ENCODE data around the gene HHATL. TPM values are rescaled to one million over a fixed set of nuclear protein-coding genes. Genes with fewer than 3 reads are reported as not detected.

HHATL gene
- total RNA-seq, 3 donors from 2014 or later (not counting 1 experiment from before 2014, with no cell fraction given): not detected

DNA sequence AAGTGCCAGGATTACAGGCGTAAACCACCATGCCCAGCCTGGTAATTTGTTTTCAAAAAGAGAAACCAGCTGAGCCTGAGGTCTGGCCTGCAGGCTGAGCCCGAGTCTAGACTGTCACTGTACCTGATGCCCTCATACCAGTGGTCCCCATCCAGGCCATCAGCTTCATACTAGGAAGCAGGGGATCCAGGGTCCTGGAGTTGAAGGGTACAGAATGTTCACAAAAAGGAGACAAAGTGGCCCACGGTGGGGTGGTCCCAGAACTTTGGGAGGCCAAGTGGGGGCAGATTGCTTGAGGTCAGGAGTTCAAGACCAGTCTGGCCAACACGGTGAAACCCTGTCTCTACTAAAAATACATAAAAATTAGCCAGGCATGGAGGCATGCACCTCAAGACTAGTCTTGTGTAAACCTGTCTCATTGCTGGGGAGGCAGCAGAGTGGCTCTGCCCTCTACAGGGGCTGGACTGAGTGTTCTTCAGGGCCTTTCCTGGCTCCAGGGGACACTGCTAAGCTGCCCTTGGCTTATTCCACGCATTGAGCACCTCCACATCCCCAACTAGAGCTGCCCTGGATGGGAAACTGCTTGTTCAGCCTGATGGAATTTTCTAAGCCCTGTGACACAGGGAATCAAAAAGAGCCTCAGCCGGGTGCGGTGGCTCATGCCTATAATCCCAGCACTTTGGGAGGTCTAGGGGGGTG, 7.9 kb upstream of the HHATL start:
- Mint-ChIP-seq H3K9me3 (no peaks in the 10 kb centered on the region), H3K4me1 (no peaks in the 10 kb centered on the region), H3K36me3 (no peaks in the 10 kb centered on the region), H3K27ac (no peak overlapping the region), H3K4me3 (no peak overlapping the region), H3K27me3 (ENCODE audit: low read depth in 2 of 2) (peaks cover 0 to 5% of the 10 kb centered on the region in 2 donors)
- ATAC-seq (no peak), DNase-seq (peak in 1 of 2 donors; percentile 8)
- no peak overlapping the region for H3K27ac ChIP-seq (ENCODE audit: low read length)
- TF ChIP-seq, protein P1, sequence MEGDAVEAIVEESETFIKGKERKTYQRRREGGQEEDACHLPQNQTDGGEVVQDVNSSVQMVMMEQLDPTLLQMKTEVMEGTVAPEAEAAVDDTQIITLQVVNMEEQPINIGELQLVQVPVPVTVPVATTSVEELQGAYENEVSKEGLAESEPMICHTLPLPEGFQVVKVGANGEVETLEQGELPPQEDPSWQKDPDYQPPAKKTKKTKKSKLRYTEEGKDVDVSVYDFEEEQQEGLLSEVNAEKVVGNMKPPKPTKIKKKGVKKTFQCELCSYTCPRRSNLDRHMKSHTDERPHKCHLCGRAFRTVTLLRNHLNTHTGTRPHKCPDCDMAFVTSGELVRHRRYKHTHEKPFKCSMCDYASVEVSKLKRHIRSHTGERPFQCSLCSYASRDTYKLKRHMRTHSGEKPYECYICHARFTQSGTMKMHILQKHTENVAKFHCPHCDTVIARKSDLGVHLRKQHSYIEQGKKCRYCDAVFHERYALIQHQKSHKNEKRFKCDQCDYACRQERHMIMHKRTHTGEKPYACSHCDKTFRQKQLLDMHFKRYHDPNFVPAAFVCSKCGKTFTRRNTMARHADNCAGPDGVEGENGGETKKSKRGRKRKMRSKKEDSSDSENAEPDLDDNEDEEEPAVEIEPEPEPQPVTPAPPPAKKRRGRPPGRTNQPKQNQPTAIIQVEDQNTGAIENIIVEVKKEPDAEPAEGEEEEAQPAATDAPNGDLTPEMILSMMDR (IDR thresholded peaks at IDR 0.05): no peak
- H3K4me3 ChIP-seq (ENCODE audit: low read length): no peak overlapping the region
- intact Hi-C loops (cut with micrococcal nuclease): no loop called here
- no peaks in the 10 kb centered on the region for H3K9me3 ChIP-seq (ENCODE audit: control insufficient read depth, insufficient read depth, low read length)
- H3K36me3 ChIP-seq (ENCODE audit: control insufficient read depth, insufficient read depth, low read length): no peaks in the 10 kb centered on the region
- H3K4me1 ChIP-seq (ENCODE audit: control insufficient read depth, insufficient read depth, low read length): no peaks in the 10 kb centered on the region
- 80% methylated on average over 7 of the region's 7 CpGs for WGBS (ENCODE audit: insufficient coverage)
- no peaks in the 10 kb centered on the region for H3K27me3 ChIP-seq (ENCODE audit: control insufficient read depth, insufficient read depth, low read length)

- no peaks in the 10 kb centered on the region for H3K4me1 ChIP-seq (ENCODE audit: control insufficient read depth, insufficient read depth, low read length)
- H3K27ac ChIP-seq (ENCODE audit: low read length): no peak overlapping the region
- H3K27me3 ChIP-seq (ENCODE audit: control insufficient read depth, insufficient read depth, low read length): no peaks in the 10 kb centered on the region
- H3K9me3 ChIP-seq (ENCODE audit: control insufficient read depth, insufficient read depth, low read length): no peaks in the 10 kb centered on the region
- intact Hi-C loops (cut with micrococcal nuclease): no loop called here
- 88% methylated on average over 10 of the region's 10 CpGs for WGBS (ENCODE audit: insufficient coverage)
- no peak overlapping the region for H3K4me3 Mint-ChIP-seq
- no peak overlapping the region for H3K4me3 ChIP-seq (ENCODE audit: low read length)
- TF ChIP-seq, protein P1 (IDR thresholded peaks at IDR 0.05): no peak
- no peaks in the 10 kb centered on the region for H3K9me3 Mint-ChIP-seq
- no peaks in the 10 kb centered on the region for H3K36me3 ChIP-seq (ENCODE audit: control insufficient read depth, insufficient read depth, low read length)
- ATAC-seq (no peak), DNase-seq (no peak)
- no peaks in the 10 kb centered on the region for H3K36me3 Mint-ChIP-seq
- H3K27ac Mint-ChIP-seq: no peak overlapping the region
- H3K4me1 Mint-ChIP-seq: no peaks in the 10 kb centered on the region
- peaks cover 0 to 9% of the 10 kb centered on the region in 2 donors for H3K27me3 Mint-ChIP-seq (ENCODE audit: low read depth in 2 of 2)
These were observed 7.0 kb upstream of the HHATL start for GRCh38 chr3:42709621-42710020.

DNA sequence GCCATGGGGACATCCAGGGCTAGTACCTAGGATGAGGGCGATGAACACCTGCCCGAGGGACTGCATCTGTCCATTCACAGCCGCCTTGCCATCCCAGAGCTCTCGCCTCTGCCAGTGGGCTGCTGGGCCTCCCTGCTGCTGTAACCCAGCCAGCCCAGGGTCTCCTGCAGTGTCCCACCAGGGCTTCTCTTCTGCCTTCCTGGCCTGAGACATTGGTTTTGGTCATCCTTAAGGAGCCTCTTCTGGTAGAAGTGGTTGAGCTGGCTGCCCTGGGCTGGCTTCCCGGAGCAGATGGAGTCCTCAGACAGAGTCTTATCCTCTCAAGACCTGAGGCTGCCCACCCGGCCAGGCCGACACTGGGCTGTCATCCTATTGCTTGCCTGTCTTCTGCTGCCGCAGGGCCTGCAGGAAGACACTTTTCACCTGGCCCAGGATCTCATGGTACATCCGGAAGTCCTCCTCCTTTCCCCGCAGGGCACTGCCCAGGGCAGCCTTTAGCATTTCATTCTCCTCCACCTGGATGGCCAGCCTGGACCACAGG, 6.1 kb upstream of the HHATL start:
- no peak for DNase-seq
- Histone ChIP-seq H3K4me1 (ENCODE audit: control insufficient read depth, insufficient read depth, low read length) (no peaks in the 10 kb centered on the region), H3K27me3 (ENCODE audit: control insufficient read depth, insufficient read depth, low read length) (no peaks in the 10 kb centered on the region), H3K27ac (ENCODE audit: low read length) (no peak overlapping the region), H3K4me3 (ENCODE audit: low read length) (no peak overlapping the region), H3K36me3 (ENCODE audit: control insufficient read depth, insufficient read depth, low read length) (no peaks in the 10 kb centered on the region), H3K9me3 (ENCODE audit: control insufficient read depth, insufficient read depth, low read length) (no peaks in the 10 kb centered on the region)
- H3K27ac Mint-ChIP-seq: no peak overlapping the region
- no peak overlapping the region for H3K4me3 Mint-ChIP-seq
- H3K27me3 Mint-ChIP-seq (ENCODE audit: low read depth in 2 of 2): peaks cover 0 to 6% of the 10 kb centered on the region in 2 donors
- ATAC-seq: no peak
- no peaks in the 10 kb centered on the region for H3K4me1 Mint-ChIP-seq
- 89% methylated on average over 10 of the region's 10 CpGs for WGBS (ENCODE audit: insufficient coverage)
- no peaks in the 10 kb centered on the region for H3K36me3 Mint-ChIP-seq
- intact Hi-C loops (cut with micrococcal nuclease): no loop called here
- H3K9me3 Mint-ChIP-seq: no peaks in the 10 kb centered on the region
- TF ChIP-seq, protein P1 (IDR thresholded peaks at IDR 0.05): no peak
